DOHH2 (cell line): Measurements from ENCODE around the gene DNER.

Source experiments
- H3F3A ChIP-seq: fragments of 200-600 bp; sonication (generic), shearing (Covaris generic); 2 replicates; pipeline ENCODE4 v1.6.0; 2016; ENCODE audit warnings: antibody characterized with exemption, mild to moderate bottlenecking; ENCODE audit not compliant: control insufficient read depth, insufficient read depth
- H3K27ac ChIP-seq: fragments of 200-600 bp; sonication (generic); 2 replicates; pipeline ENCODE4 v1.5.1; 2014; ENCODE audit warnings: low read depth, mild to moderate bottlenecking, low read length, moderate library complexity
- H3K27me3 ChIP-seq: fragments of 200-600 bp; sonication (generic); 2 replicates; pipeline ENCODE4 v1.6.1; 2014; ENCODE audit warnings: mild to moderate bottlenecking, low read length, mixed read lengths; ENCODE audit not compliant: control insufficient read depth
- H3K36me3 ChIP-seq: fragments of 200-600 bp; sonication (generic); 2 replicates; pipeline ENCODE4 v1.6.1; 2014; ENCODE audit warnings: mild to moderate bottlenecking, low read length, moderate library complexity, mixed read lengths; ENCODE audit not compliant: control insufficient read depth
- H3K4me1 ChIP-seq: fragments of 200-600 bp; sonication (generic); 2 replicates; pipeline ENCODE4 v1.6.1; 2014; ENCODE audit warnings: mild to moderate bottlenecking, low read length, mixed read lengths; ENCODE audit not compliant: control insufficient read depth
- H3K4me2 ChIP-seq: fragments of 200-600 bp; sonication (generic); 2 replicates; pipeline ENCODE4 v1.6.0; 2014; ENCODE audit warnings: mild to moderate bottlenecking, low read length, moderate library complexity
- H3K4me3 ChIP-seq: fragments of 200-600 bp; sonication (generic); 2 replicates; pipeline ENCODE4 v1.5.1; 2014; ENCODE audit warnings: mild to moderate bottlenecking, low read length, mixed read lengths
- H3K79me2 ChIP-seq: fragments of 200-600 bp; sonication (generic); 2 replicates; pipeline ENCODE4 v1.6.1; 2014; ENCODE audit warnings: mild to moderate bottlenecking, low read length, mixed read lengths; ENCODE audit not compliant: control insufficient read depth
- H3K9me2 ChIP-seq: fragments of 200-600 bp; sonication (generic); replicated peaks from 2 replicates; pipeline ENCODE4 v1.6.1; 2014; ENCODE audit warnings: mild to moderate bottlenecking, low read length, mixed read lengths; ENCODE audit not compliant: control insufficient read depth
- H3K9me3 ChIP-seq: fragments of 200-600 bp; sonication (generic); 2 replicates; pipeline ENCODE4 v1.6.1; 2014; ENCODE audit warnings: antibody characterized with exemption, low read length, mixed read lengths; ENCODE audit not compliant: control insufficient read depth, insufficient read depth
- H4K20me1 ChIP-seq: fragments of 200-600 bp; sonication (generic); 2 replicates; pipeline ENCODE4 v1.6.0; 2014; ENCODE audit warnings: low read depth, mild to moderate bottlenecking, antibody characterized with exemption, low read length, moderate library complexity; ENCODE audit not compliant: control insufficient read depth, insufficient read depth
- CTCF ChIP-seq: fragments of 200-600 bp; sonication (generic); IDR thresholded peaks from one replicate; pipeline ENCODE4 v1.5.1; 2014; ENCODE audit warnings: antibody characterized with exemption, mild to moderate bottlenecking, low read depth, low read length; ENCODE audit not compliant: poor library complexity, severe bottlenecking
- EZH2phosphoT487 ChIP-seq: fragments of 200-600 bp; sonication (generic); IDR thresholded peaks from 2 replicates; pipeline ENCODE4 v1.6.1; 2017; ENCODE audit warnings: borderline replicate concordance, mild to moderate bottlenecking, antibody characterized with exemption, low read length, moderate library complexity, mixed read lengths

The DNER gene

DNA sequence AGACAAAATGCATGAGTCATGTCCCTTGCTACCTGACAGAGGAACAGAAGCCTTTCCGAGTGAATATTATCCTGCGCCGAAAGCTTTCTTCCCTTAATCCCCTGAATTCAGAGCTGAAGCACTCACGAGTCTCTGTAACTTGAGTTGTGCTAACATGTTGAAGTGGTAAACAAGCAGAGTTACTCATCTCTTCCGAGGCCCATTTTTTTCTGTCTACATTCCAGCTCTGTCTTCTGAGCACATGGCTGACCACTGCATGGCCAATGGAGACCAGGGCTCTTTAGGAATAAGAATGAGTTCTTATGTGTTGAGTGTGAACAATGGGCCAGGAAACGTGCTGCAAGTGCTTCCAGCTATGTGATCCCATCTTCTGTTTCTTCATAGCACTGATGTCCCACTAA lies 370.2 kb downstream of the DNER start:
- Histone ChIP-seq H3K9me2 (no peaks in the 10 kb centered on the region), H3K4me3 (no peak overlapping the region), H3K4me2 (no peak overlapping the region), H3K27me3 (no peaks in the 10 kb centered on the region), H3K9me3 (peaks cover 7% of the 10 kb centered on the region; the same call in 1 of the 2 replicates), H3K4me1 (peaks cover 16% of the 10 kb centered on the region), H3K36me3 (no peaks in the 10 kb centered on the region), H3K79me2 (no peaks in the 10 kb centered on the region), H3F3A (no peaks in the 10 kb centered on the region), H3K27ac (no peak overlapping the region), H4K20me1 (no peaks in the 10 kb centered on the region)
- TF ChIP-seq EZH2phosphoT487 (no peak), CTCF (no peak)

DNA sequence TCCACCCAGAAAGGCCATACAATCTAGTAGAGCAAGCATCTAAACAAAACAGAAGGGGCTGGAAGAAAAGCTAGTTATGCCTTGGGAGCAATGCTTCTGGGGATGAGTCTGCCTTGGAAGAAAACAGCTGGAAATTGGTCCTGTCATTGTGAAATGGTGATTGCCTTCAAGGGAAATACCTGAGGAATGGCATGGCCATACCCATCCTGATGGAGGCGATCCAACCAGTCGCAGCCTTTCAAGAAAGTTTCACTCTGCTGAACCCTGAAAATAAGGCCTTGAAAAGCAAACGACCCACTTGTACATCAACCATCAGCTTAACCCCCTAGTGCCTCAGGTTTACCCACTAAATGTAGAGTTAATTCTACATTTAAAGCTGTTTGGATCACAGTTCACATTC lies 370.7 kb downstream of the DNER start:
- Histone ChIP-seq H3K27ac (no peak overlapping the region), H4K20me1 (no peaks in the 10 kb centered on the region), H3K4me2 (no peak overlapping the region), H3F3A (no peaks in the 10 kb centered on the region), H3K27me3 (no peaks in the 10 kb centered on the region), H3K36me3 (no peaks in the 10 kb centered on the region), H3K9me2 (no peaks in the 10 kb centered on the region), H3K9me3 (0 out of 2 replicates have a peak, but pooled peaks cover 2% of the 10 kb centered on the region), H3K4me3 (no peak overlapping the region), H3K4me1 (peaks cover 16% of the 10 kb centered on the region), H3K79me2 (no peaks in the 10 kb centered on the region)
- TF ChIP-seq EZH2phosphoT487, result no peak
- TF ChIP-seq CTCF, result no peak

DNA sequence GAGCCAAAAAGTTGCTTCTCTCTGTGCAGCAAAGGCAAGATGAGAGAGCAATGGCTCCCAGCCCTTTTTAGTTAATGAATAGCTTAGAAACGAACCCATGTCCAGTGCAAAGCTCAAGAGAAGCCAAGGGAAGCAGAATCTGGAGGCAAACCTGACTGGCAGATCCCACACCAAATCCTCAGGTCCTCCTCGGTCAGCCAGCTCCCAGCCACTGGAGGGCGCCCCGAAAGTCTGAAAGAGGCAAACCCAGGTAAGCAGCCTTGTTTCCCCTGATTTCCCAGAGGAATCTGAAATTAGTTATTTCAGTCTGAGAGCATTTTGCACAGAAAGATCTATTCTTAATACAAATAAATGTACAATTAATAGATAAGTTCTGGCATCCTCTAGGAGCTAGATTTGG lies 372.0 kb downstream of the DNER start:
- H3K9me2 ChIP-seq, result no peaks in the 10 kb centered on the region
- no peaks in the 10 kb centered on the region for H4K20me1 ChIP-seq
- no peaks in the 10 kb centered on the region for H3K9me3 ChIP-seq
- no peaks in the 10 kb centered on the region for H3F3A ChIP-seq
- H3K4me2 ChIP-seq, result peak overlapping the region; percentile 25
- no peaks in the 10 kb centered on the region for H3K79me2 ChIP-seq
- TF ChIP-seq CTCF (peak; percentile 79), EZH2phosphoT487 (no peak)
- no peaks in the 10 kb centered on the region for H3K27me3 ChIP-seq
- peaks cover 16% of the 10 kb centered on the region for H3K4me1 ChIP-seq
- no peak overlapping the region for H3K27ac ChIP-seq
- H3K4me3 ChIP-seq, result no peak overlapping the region
- H3K36me3 ChIP-seq, result no peaks in the 10 kb centered on the region

DNA sequence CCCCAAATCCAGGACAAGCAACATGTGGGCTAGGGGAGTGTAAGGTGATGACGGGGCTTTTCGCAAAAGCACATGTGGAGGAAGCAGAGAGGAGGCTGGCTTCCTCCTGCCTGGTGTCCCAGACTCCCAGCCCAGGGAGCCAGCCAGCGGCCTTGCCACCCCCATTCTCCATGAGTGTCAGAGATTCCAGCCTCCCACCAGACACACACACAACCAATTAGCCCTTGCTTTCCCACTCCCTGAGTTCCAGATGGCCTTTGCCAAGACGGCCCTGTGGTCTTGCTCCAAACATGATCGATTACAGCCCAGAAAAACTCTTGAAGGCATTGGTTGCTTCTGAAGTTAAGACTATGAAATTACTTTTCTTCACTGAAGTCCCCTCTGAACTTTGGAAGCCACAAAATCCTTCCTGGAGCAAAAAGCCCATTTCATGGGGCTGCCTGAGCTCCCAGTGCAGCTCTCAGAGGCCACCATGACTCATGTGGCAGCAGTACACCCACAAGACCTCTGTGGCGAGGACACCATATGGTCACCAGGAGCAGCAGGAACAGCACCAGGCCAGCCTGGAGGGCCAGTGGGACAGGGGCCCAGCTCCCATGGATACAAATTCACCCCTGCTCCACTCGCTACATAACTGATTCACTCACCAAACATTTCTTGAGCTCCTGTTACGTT lies 374.1 kb downstream of the DNER start:
- H3K9me3 ChIP-seq, result no peaks in the 10 kb centered on the region
- H3K4me3 ChIP-seq, result no peak overlapping the region
- H4K20me1 ChIP-seq, result no peaks in the 10 kb centered on the region
- H3K27ac ChIP-seq, result no peak overlapping the region
- H3K4me1 ChIP-seq, result peaks cover 26% of the 10 kb centered on the region
- H3K9me2 ChIP-seq, result no peaks in the 10 kb centered on the region
- no peaks in the 10 kb centered on the region for H3K36me3 ChIP-seq
- no peak for TF ChIP-seq EZH2phosphoT487
- TF ChIP-seq CTCF, result no peak
- no peak overlapping the region for H3K4me2 ChIP-seq
- no peaks in the 10 kb centered on the region for H3F3A ChIP-seq
- no peaks in the 10 kb centered on the region for H3K27me3 ChIP-seq
- no peaks in the 10 kb centered on the region for H3K79me2 ChIP-seq
